Activated B cell treated with CpG ODN at 0.5 μM for 24 hours (primary cell): ENCODE data around the gene DTX3. TPM values are rescaled to one million over a fixed set of nuclear protein-coding genes. Genes with fewer than 3 reads are reported as not detected.

Experiments
- ATAC-seq: fragments of 200-7000 bp; cut with Tn5 transposase; one replicate; pipeline ENCODE4 v1.10.0; 2021; ENCODE audit warnings: low read depth, mild to moderate bottlenecking, moderate library complexity
- CTCF ChIA-PET: fragments of 350-600 bp; sonication (Branson Sonifier 250); formaldehyde crosslinking; loops from one replicate; lab custom pipeline; 2021; ENCODE audit warnings: antibody characterized with exemption; lab: Charles Lee
- POLR2A ChIA-PET: fragments of 350-600 bp; sonication (Branson Sonifier 250); formaldehyde crosslinking; loops from one replicate; lab custom pipeline; 2021; ENCODE audit warnings: antibody characterized with exemption; lab: Charles Lee
- DNase-seq: peaks from one replicate; pipeline ENCODE4 v3.0.0; 2022
- H3K27ac Mint-ChIP-seq: one replicate; pipeline ENCODE4 v1.8.0; 2020; ENCODE audit warnings: mixed read lengths
- H3K27me3 Mint-ChIP-seq: one replicate; pipeline ENCODE4 v1.8.0; 2021; ENCODE audit warnings: mixed read lengths
- H3K36me3 Mint-ChIP-seq: one replicate; pipeline ENCODE4 v1.8.0; 2021; ENCODE audit warnings: low read depth, mixed read lengths
- H3K4me1 Mint-ChIP-seq: one replicate; pipeline ENCODE4 v1.8.0; 2021; ENCODE audit warnings: mixed read lengths
- H3K4me3 Mint-ChIP-seq: one replicate; pipeline ENCODE4 v1.8.0; 2020; ENCODE audit warnings: mild to moderate bottlenecking, mixed read lengths
- H3K9me3 Mint-ChIP-seq: one replicate; pipeline ENCODE4 v1.8.0; 2020; ENCODE audit warnings: mixed read lengths
- intact Hi-C: fragments of 100-400 bp; cut with micrococcal nuclease; formaldehyde crosslinking; loops from one replicate; pipeline ENCODE4 v1.15.1; 2024
- total RNA-seq: library from RNA; stranded (reverse); gene quantifications from 2 replicates; pipeline ENCODE4 v1.2.3, GENCODE V29; 2022
- TF ChIP-seq, protein P1 (sequence below): fragments of 200-600 bp; IDR thresholded peaks from one replicate; pipeline ENCODE4 v1.8.0; 2022; ENCODE audit warnings: antibody characterized with exemption, mild to moderate bottlenecking

The DTX3 gene
- total RNA-seq, 1 donor from 2014 or later, result 3.7 TPM

DNA sequence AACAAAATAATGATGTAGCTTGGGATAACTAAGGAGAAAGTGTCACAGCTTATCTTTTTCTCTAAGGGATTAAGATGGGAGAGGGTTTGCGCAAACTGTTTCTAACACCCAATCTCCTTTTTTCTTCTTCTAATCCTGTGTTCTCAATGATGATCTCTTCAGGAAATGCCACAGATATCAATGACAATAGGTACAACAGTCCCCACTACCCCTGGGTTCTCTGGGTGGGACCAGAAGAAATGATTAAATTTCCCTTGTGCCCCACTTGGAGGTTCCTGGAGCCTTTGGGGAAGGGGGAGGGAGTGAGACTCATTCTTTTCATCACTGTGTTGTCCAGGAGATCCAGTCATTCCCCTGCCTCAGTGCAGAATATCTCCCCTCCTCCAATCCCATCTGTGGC, 22.2 kb upstream of the DTX3 start:
- no peak overlapping the region for H3K27ac Mint-ChIP-seq
- peaks cover 4% of the 10 kb centered on the region for H3K4me1 Mint-ChIP-seq
- TF ChIP-seq, protein P1, sequence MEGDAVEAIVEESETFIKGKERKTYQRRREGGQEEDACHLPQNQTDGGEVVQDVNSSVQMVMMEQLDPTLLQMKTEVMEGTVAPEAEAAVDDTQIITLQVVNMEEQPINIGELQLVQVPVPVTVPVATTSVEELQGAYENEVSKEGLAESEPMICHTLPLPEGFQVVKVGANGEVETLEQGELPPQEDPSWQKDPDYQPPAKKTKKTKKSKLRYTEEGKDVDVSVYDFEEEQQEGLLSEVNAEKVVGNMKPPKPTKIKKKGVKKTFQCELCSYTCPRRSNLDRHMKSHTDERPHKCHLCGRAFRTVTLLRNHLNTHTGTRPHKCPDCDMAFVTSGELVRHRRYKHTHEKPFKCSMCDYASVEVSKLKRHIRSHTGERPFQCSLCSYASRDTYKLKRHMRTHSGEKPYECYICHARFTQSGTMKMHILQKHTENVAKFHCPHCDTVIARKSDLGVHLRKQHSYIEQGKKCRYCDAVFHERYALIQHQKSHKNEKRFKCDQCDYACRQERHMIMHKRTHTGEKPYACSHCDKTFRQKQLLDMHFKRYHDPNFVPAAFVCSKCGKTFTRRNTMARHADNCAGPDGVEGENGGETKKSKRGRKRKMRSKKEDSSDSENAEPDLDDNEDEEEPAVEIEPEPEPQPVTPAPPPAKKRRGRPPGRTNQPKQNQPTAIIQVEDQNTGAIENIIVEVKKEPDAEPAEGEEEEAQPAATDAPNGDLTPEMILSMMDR, result no peak
- no peak overlapping the region for H3K4me3 Mint-ChIP-seq
- intact Hi-C loops, result loop anchor here (2.0 kb wide), 1 partner anchor 60 kb away; the partner anchor contains the start of gene MBD6
- H3K9me3 Mint-ChIP-seq, result no peaks in the 10 kb centered on the region
- peaks cover 12% of the 10 kb centered on the region for H3K27me3 Mint-ChIP-seq
- no peak for DNase-seq
- ChIA-PET CTCF (interaction anchor here (0.7 to 6.6 kb wide), 9 partner anchors 10 to 1393 kb away, joined by 3 to 126 read pairs (median 5); partner anchors contain the start of genes B4GALNT1, GLI1, PIP4K2C and SMARCC2), POLR2A (interaction anchor here (1.4 to 1.6 kb wide), 2 partner anchors 38 to 123 kb away, joined by 4 to 14 read pairs; no protein-coding TSS in a partner anchor)
- H3K36me3 Mint-ChIP-seq, result no peaks in the 10 kb centered on the region
- ATAC-seq, result no peak

DNA sequence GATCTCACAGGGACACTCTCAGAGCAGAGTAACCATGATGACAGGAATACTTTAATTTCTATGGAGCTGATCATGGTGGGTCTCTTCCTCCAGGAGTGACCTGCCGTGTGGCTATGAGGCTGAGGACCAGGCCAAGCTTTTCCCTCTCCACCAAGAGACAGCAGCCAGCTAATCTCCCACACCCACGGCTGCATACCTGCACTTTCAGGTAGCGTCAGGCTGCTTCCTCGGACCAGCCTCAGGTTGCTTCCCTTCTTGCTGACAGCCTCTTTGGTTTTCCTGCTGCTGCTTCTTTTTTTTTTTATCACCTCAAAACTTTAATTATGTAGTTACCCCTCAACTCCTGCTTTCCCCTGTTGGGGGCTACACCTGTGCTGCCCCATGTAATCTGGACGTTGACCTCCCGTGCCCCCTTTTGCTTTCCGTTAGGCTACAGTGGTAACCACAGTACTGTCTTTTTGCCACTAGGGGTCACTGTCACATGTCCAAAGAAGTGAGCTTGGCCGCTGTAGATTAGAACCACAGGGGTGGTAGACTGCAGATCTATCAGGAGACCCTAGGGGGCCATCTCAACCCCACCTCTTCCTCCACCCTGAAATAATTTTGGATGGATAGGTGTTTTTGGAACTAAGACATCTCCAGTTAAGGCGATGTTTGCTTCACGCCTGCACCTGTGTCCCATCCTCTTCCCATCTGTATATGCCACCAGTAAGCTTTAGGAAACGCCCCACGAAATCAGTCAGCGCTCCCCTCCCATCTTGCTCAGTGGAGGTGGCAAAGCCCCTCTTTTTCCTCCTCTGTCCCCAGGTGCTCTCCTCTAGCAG, 21.4 kb upstream of the DTX3 start:
- intact Hi-C loops, result loop anchor here (1.0 to 2.0 kb wide), 7 partner anchors 8 to 322 kb away; partner anchors contain the start of genes B4GALNT1, MBD6 and PIP4K2C
- CTCF ChIA-PET, result interaction anchor here (0.7 to 6.6 kb wide), 19 partner anchors 9 to 1394 kb away, joined by 3 to 126 read pairs (median 6); partner anchors contain the start of genes B4GALNT1, DCTN2, GLI1 and PIP4K2C
- Mint-ChIP-seq H3K27me3 (peaks cover 12% of the 10 kb centered on the region), H3K27ac (no peak overlapping the region), H3K4me1 (peaks cover 4% of the 10 kb centered on the region), H3K9me3 (no peaks in the 10 kb centered on the region), H3K4me3 (no peak overlapping the region), H3K36me3 (no peaks in the 10 kb centered on the region)
- DNase-seq (peak; percentile 24), ATAC-seq (peak; percentile 100)
- TF ChIP-seq, protein P1, result peak; percentile 85
- POLR2A ChIA-PET, result interaction anchor here (0.7 to 1.6 kb wide), 7 partner anchors 31 to 252 kb away, joined by 3 to 14 read pairs (median 3); no protein-coding TSS in a partner anchor

DNA sequence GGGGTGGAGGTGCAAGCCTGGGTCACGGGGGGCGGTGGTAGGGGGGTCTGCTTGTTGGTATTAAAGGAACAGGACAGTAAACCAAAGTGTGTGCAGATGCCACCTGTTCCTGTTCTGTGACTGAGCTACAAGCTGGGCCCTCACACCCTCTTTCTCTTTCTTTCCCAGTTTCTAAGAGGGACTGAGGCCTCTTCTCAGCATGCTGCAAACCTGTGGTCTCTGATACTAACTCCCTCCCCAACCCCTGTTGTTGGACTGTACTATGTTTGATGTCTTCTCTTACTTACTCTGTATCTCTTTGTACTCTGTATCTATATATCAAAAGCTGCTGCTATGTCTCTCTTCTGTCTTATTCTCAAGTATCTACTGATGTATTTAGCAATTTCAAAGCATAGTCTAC, 20.6 kb upstream of the DTX3 start:
- H3K27me3 Mint-ChIP-seq, result peaks cover 12% of the 10 kb centered on the region
- no peaks in the 10 kb centered on the region for H3K36me3 Mint-ChIP-seq
- DNase-seq (no peak), ATAC-seq (no peak)
- H3K27ac Mint-ChIP-seq, result no peak overlapping the region
- no peaks in the 10 kb centered on the region for H3K9me3 Mint-ChIP-seq
- H3K4me1 Mint-ChIP-seq, result peaks cover 4% of the 10 kb centered on the region
- POLR2A ChIA-PET, result interaction anchor here (1.1 to 1.6 kb wide), 4 partner anchors 36 to 125 kb away, joined by 3 to 14 read pairs (median 5); no protein-coding TSS in a partner anchor
- CTCF ChIA-PET, result interaction anchor here (0.9 to 6.6 kb wide), 14 partner anchors 9 to 321 kb away, joined by 3 to 126 read pairs (median 6); partner anchors contain the start of genes B4GALNT1, DCTN2 and PIP4K2C
- H3K4me3 Mint-ChIP-seq, result no peak overlapping the region
- intact Hi-C loops, result no loop called here
- TF ChIP-seq, protein P1, result no peak

- DNase-seq, result no peak
- no peaks in the 10 kb centered on the region for H3K36me3 Mint-ChIP-seq
- H3K9me3 Mint-ChIP-seq, result no peaks in the 10 kb centered on the region
- CTCF ChIA-PET, result interaction anchor here (1.2 to 6.6 kb wide), 8 partner anchors 9 to 157 kb away, joined by 4 to 126 read pairs (median 7); partner anchors contain the start of gene B4GALNT1
- intact Hi-C loops, result no loop called here
- peaks cover 12% of the 10 kb centered on the region for H3K27me3 Mint-ChIP-seq
- TF ChIP-seq, protein P1, result no peak
- ATAC-seq, result no peak
- POLR2A ChIA-PET, result no interaction called here
- H3K27ac Mint-ChIP-seq, result no peak overlapping the region
- no peak overlapping the region for H3K4me3 Mint-ChIP-seq
- peaks cover 4% of the 10 kb centered on the region for H3K4me1 Mint-ChIP-seq
These were observed 19.9 kb upstream of the DTX3 start for GRCh38 chr12:57584690-57585089.

DNA sequence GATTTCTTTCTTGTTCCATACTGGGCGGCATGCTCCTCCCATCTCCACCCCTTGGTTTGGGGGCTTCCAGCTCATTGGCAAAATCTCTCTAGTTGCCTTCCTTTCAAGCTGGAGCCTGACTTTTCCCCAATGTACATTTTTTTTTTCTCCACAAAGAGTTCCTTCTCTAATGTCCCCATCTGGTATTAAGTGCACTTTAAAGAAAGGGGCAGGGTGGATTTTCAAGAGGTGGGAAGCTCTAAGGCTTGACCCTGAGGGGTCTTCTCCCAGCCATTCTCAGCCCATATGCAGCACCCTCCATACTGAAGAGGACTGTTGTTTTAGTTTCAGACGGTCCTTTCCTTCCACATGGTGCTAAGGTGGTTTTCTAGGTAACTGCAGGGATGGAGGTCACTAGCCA, 19.5 kb upstream of the DTX3 start:
- Mint-ChIP-seq H3K36me3 (no peaks in the 10 kb centered on the region), H3K27me3 (peaks cover 12% of the 10 kb centered on the region), H3K9me3 (no peaks in the 10 kb centered on the region), H3K4me1 (peaks cover 4% of the 10 kb centered on the region), H3K27ac (no peak overlapping the region), H3K4me3 (no peak overlapping the region)
- intact Hi-C loops, result no loop called here
- no peak for ATAC-seq
- ChIA-PET POLR2A (no interaction called here), CTCF (interaction anchor here (1.2 to 6.6 kb wide), 6 partner anchors 9 to 120 kb away, joined by 4 to 126 read pairs (median 6); partner anchors contain the start of gene B4GALNT1)
- DNase-seq, result no peak
- TF ChIP-seq, protein P1, result no peak
